Neutrophil (primary cell): Measurements from ENCODE around the gene CREB3L2.
"Not testable (repeated sequence)": the region's sequence is repeated elsewhere in the genome, so short reads cannot be mapped to it uniquely, and the experiment has no call there.

Experiments
- H3K27ac ChIP-seq: fragments of 200-600 bp; sonication (generic); 2 replicates; pipeline ENCODE4 v1.5.1; 2016; ENCODE audit warnings: mild to moderate bottlenecking, moderate library complexity
- H3K27me3 ChIP-seq: fragments of 200-600 bp; sonication (generic); 2 replicates; pipeline ENCODE4 v1.6.0; 2016; ENCODE audit warnings: mild to moderate bottlenecking
- H3K36me3 ChIP-seq: fragments of 200-600 bp; sonication (generic); 2 replicates; pipeline ENCODE4 v1.5.1; 2017
- H3K4me1 ChIP-seq, 2 experiments: fragments of 200-600 bp in 1 of 2; sonication (generic) in 1 of 2; 1 replicate in 1 of 2; 2 replicates in 1 of 2; pipeline versions ENCODE4 v1.5.1 to v1.6.1; 2013 to 2016; ENCODE audit warnings: low read depth in 1 of 2, low read length in 1 of 2, mild to moderate bottlenecking in 1 of 2, moderate library complexity in 1 of 2; ENCODE audit not compliant: control insufficient read depth in 1 of 2, insufficient read depth in 1 of 2
- H3K4me3 ChIP-seq, 2 experiments: fragments of 200-600 bp in 1 of 2; sonication (generic) in 1 of 2; 1 replicate in 1 of 2; 2 replicates in 1 of 2; pipeline ENCODE4 v1.5.1; 2013 to 2016; ENCODE audit warnings: low read depth in 1 of 2, low read length in 1 of 2, mild to moderate bottlenecking in 1 of 2, moderate library complexity in 1 of 2
- H3K9me3 ChIP-seq: fragments of 200-600 bp; sonication (generic); 2 replicates; pipeline ENCODE4 v1.5.1; 2016
- CTCF ChIP-seq: fragments of 200-600 bp; sonication (generic); IDR thresholded peaks from 2 replicates; pipeline ENCODE4 v1.5.1; 2016; ENCODE audit warnings: antibody characterized with exemption

CREB3L2 gene

GRCh38 chr7:137913985-137914384, 87.9 kb downstream of the CREB3L2 start:
- no peak overlapping the region for H3K27ac ChIP-seq
- no peak overlapping the region for H3K4me3 ChIP-seq
- no peak for TF ChIP-seq CTCF
- no peaks in the 10 kb centered on the region for H3K27me3 ChIP-seq
- no peaks in the 10 kb centered on the region for H3K9me3 ChIP-seq
- H3K4me1 ChIP-seq: no peaks in the 10 kb centered on the region
- H3K36me3 ChIP-seq: peaks cover 77% of the 10 kb centered on the region

- peaks cover 89% of the 10 kb centered on the region for H3K36me3 ChIP-seq
- TF ChIP-seq CTCF: no peak
These were observed 92.8 kb downstream of the CREB3L2 start for GRCh38 chr7:137909042-137909441.

GRCh38 chr7:137908106-137908505, 93.8 kb downstream of the CREB3L2 start:
- peaks cover 0 to 8% of the 10 kb centered on the region in 2 experiments for H3K4me1 ChIP-seq
- no peak overlapping the region for H3K27ac ChIP-seq
- no peaks in the 10 kb centered on the region for H3K9me3 ChIP-seq
- no peak for TF ChIP-seq CTCF
- H3K4me3 ChIP-seq: no peak overlapping the region
- no peaks in the 10 kb centered on the region for H3K27me3 ChIP-seq
- peaks cover 84% of the 10 kb centered on the region for H3K36me3 ChIP-seq

More at GRCh38 chr7:137909042-137909441, 92.8 kb downstream of the CREB3L2 start:
- Histone ChIP-seq H3K27ac (no peak overlapping the region), H3K9me3 (no peaks in the 10 kb centered on the region), H3K4me1 (peaks cover 0 to under 1% of the 10 kb centered on the region in 2 experiments), H3K27me3 (no peaks in the 10 kb centered on the region), H3K4me3 (no peak overlapping the region)

- not testable (repeated sequence) for H3K4me1 ChIP-seq, H3K27ac ChIP-seq
- peaks cover 74% of the 10 kb centered on the region for H3K36me3 ChIP-seq
These were observed 95.2 kb downstream of the CREB3L2 start for GRCh38 chr7:137906636-137907035.

GRCh38 chr7:137904833-137905232, 97.1 kb downstream of the CREB3L2 start:
- peaks cover 67% of the 10 kb centered on the region for H3K36me3 ChIP-seq
- H3K9me3 ChIP-seq: no peaks in the 10 kb centered on the region
- H3K27ac ChIP-seq: no peak overlapping the region
- peaks cover 0 to 8% of the 10 kb centered on the region in 2 experiments for H3K4me1 ChIP-seq
- H3K4me3 ChIP-seq: no peak overlapping the region
- no peaks in the 10 kb centered on the region for H3K27me3 ChIP-seq
- no peak for TF ChIP-seq CTCF

More at GRCh38 chr7:137906636-137907035, 95.2 kb downstream of the CREB3L2 start:
- H3K27me3 ChIP-seq, H3K9me3 ChIP-seq, H3K4me3 ChIP-seq: not testable (repeated sequence)

GRCh38 chr7:137903382-137904169, 98.3 kb downstream of the CREB3L2 start:
- peaks cover 54% of the 10 kb centered on the region for H3K36me3 ChIP-seq
- H3K4me1 ChIP-seq: peaks cover 11 to 19% of the 10 kb centered on the region in 2 experiments
- no peak overlapping the region for H3K27ac ChIP-seq
- peak; percentile 83 for TF ChIP-seq CTCF
- peak overlapping the region in 1 of 2 experiments; percentile 10 for H3K4me3 ChIP-seq
- H3K9me3 ChIP-seq: no peaks in the 10 kb centered on the region
- H3K27me3 ChIP-seq: no peaks in the 10 kb centered on the region
